Endothelial cell of umbilical vein (primary cell): ENCODE measurements around the gene CAV2. TPM values are rescaled to one million over a fixed set of nuclear protein-coding genes. Genes with fewer than 3 reads are reported as not detected.

Experiments used
- BruUV-seq: library from RNA; stranded (reverse); fragments of 400-500 nt; replicated peaks from 2 replicates; lab custom pipeline; 2021; lab: Mats Ljungman, UMichigan
- CTCF ChIA-PET: fragments of 300-600, 350-600 bp; sonication (Branson Sonifier 250); formaldehyde crosslinking; loops from one replicate; lab custom pipeline; 2021; ENCODE audit warnings: antibody characterized with exemption, inconsistent platforms; lab: Charles Lee
- POLR2A ChIA-PET: fragments of 300-600, 350-600 bp; sonication (Branson Sonifier 250); formaldehyde crosslinking; loops from one replicate; lab custom pipeline; 2021; ENCODE audit warnings: antibody characterized with exemption, inconsistent platforms; lab: Charles Lee
- DNase-seq: peaks from one replicate; pipeline ENCODE4 v3.0.0-alpha.2; 2011; ENCODE audit warnings: low read depth, low spot score
- FAIRE-seq: peaks from 2 replicates; lab custom pipeline; 2011; peaks lifted over from hg19 to GRCh38; lab: Jason Lieb, UNC
- H2AFZ ChIP-seq: 2 replicates; pipeline ENCODE4 v1.6.0; 2012; ENCODE audit warnings: low read depth, low read length, control low read depth, inconsistent platforms
- H3K27ac ChIP-seq: 2 replicates; pipeline ENCODE4 v1.5.1; 2011; ENCODE audit warnings: low read depth, mild to moderate bottlenecking, control low read depth, low read length, moderate library complexity; ENCODE audit not compliant: insufficient read depth
- H3K27me3 ChIP-seq, 2 experiments: 2 replicates each; pipeline versions ENCODE4 v1.6.0 to v1.6.1; 2011; ENCODE audit warnings: low read length in 2 of 2, mixed read lengths in 1 of 2; ENCODE audit not compliant: control insufficient read depth in 2 of 2, insufficient read depth in 2 of 2
- H3K36me3 ChIP-seq, 2 experiments: 2 replicates in 1 of 2; 3 replicates in 1 of 2; pipeline ENCODE4 v1.5.1; 2011; ENCODE audit warnings: low read length in 2 of 2, mild to moderate bottlenecking in 1 of 2, moderate library complexity in 1 of 2; ENCODE audit not compliant: control insufficient read depth in 2 of 2, insufficient read depth in 2 of 2; ENCODE audit errors: extremely low read depth in 1 of 2
- H3K4me1 ChIP-seq: 3 replicates; pipeline ENCODE4 v1.5.1; 2011; ENCODE audit warnings: mild to moderate bottlenecking, low read length; ENCODE audit not compliant: control insufficient read depth, insufficient read depth; ENCODE audit errors: extremely low read depth
- H3K4me2 ChIP-seq: 2 replicates; pipeline ENCODE4 v1.6.1; 2011; ENCODE audit warnings: low read length, control low read depth, mixed read lengths; ENCODE audit not compliant: insufficient read depth
- H3K4me3 ChIP-seq, 3 experiments: fragments of 200-600 bp in 1 of 3; sonication (generic), shearing (Covaris generic) in 1 of 3; replicated peaks in 1 of 3; 2 replicates each; pipeline ENCODE4 v1.5.1; 2011 to 2016; ENCODE audit warnings: control low read depth in 3 of 3, low read length in 3 of 3, mild to moderate bottlenecking in 2 of 3, inconsistent platforms in 1 of 3, low read depth in 1 of 3, moderate library complexity in 1 of 3; ENCODE audit not compliant: insufficient read depth in 1 of 3
- H3K79me2 ChIP-seq: 2 replicates; pipeline ENCODE4 v1.6.0; 2012; ENCODE audit warnings: low read length, inconsistent platforms; ENCODE audit not compliant: control insufficient read depth, insufficient read depth
- H3K9ac ChIP-seq: replicated peaks from 2 replicates; pipeline ENCODE3; 2011; ENCODE audit warnings: low read length, control low read depth; ENCODE audit not compliant: insufficient read depth; ENCODE audit errors: extremely low read depth
- H3K9me1 ChIP-seq: replicated peaks from 3 replicates; pipeline ENCODE4 v1.6.0; 2011; ENCODE audit warnings: mild to moderate bottlenecking, low read length; ENCODE audit not compliant: control insufficient read depth, insufficient read depth; ENCODE audit errors: extremely low read depth
- H3K9me3 ChIP-seq: replicated peaks from 2 replicates; pipeline ENCODE4 v1.5.1; 2012; ENCODE audit warnings: low read length, inconsistent platforms; ENCODE audit not compliant: control insufficient read depth, insufficient read depth
- H4K20me1 ChIP-seq: replicated peaks from 2 replicates; pipeline ENCODE3; 2011; ENCODE audit warnings: mild to moderate bottlenecking, low read length; ENCODE audit not compliant: control insufficient read depth, insufficient read depth; ENCODE audit errors: extremely low read depth
- CTCF ChIP-seq, 2 donors: IDR thresholded peaks; 1 replicate in 1 of 2; 2 replicates in 1 of 2; pipeline ENCODE4 v1.5.1; 2011; ENCODE audit warnings: low read length in 2 of 2, mild to moderate bottlenecking in 2 of 2, moderate library complexity in 2 of 2, control low read depth in 1 of 2, inconsistent platforms in 1 of 2, low read depth in 1 of 2; ENCODE audit not compliant: insufficient read depth in 1 of 2; ENCODE audit errors: extremely low read depth in 1 of 2
- GATA2 ChIP-seq: IDR thresholded peaks from 2 replicates; pipeline ENCODE4 v1.7.0; 2011; ENCODE audit warnings: low read depth, mild to moderate bottlenecking, moderate library complexity, mixed read lengths, low read length; ENCODE audit not compliant: insufficient read length, insufficient read depth
- JUN ChIP-seq: IDR thresholded peaks from 2 replicates; pipeline ENCODE4 v1.6.1; 2011; ENCODE audit warnings: borderline replicate concordance, low read depth; ENCODE audit not compliant: insufficient read length, insufficient read depth
- MAX ChIP-seq: IDR thresholded peaks from 2 replicates; pipeline ENCODE4 v1.6.1; 2011; ENCODE audit not compliant: insufficient read depth, insufficient read length
- POLR2A ChIP-seq: IDR thresholded peaks from 2 replicates; pipeline ENCODE4 v1.6.1; 2012; ENCODE audit warnings: low read depth, mild to moderate bottlenecking, control low read depth, low read length
- POLR2AphosphoS5 ChIP-seq: IDR thresholded peaks from 2 replicates; pipeline ENCODE4 v1.6.1; 2012; ENCODE audit warnings: low read depth, mild to moderate bottlenecking, control low read depth, low read length, moderate library complexity; ENCODE audit not compliant: insufficient read depth
- dilution Hi-C: fragments of 300-500 bp; cut with MboI; formaldehyde crosslinking; loops from one replicate; pipeline ENCODE4 v1.15.0; 2019; ENCODE audit warnings: low sequenced_read_pairs; ENCODE audit not compliant: extremely low pct_ligation_motif_present
- intact Hi-C: fragments of 100-400 bp; cut with micrococcal nuclease; formaldehyde crosslinking; loops from one replicate; pipeline ENCODE4 v1.10.0; 2022
- polyA plus RNA-seq, 4 experiments: library from polyadenylated mRNA; depleted of rRNA in 3 of 4; stranded (reverse) in 3 of 4; unstranded in 1 of 4; fragments of >200 nt; gene quantifications; 2 replicates each; pipeline versions ENCODE4 v1.2.1 to v1.2.3, GENCODE V29; 2011 to 2012; ENCODE audit warnings: missing spikeins in 1 of 4
- total RNA-seq: library from RNA; stranded (reverse); gene quantifications from 2 replicates; pipeline ENCODE4 v1.2.3, GENCODE V29; 2021

Gene CAV2
- total and polyA plus RNA-seq, 2 donors (not counting 3 experiments of a cell fraction or from before 2014, with no cell fraction given): 179 to 327 TPM

GRCh38 chr7:116497708-116498107, 1.8 kb upstream of the CAV2 start:
- Histone ChIP-seq H4K20me1 (no peaks in the 10 kb centered on the region), H3K9me3 (no peaks in the 10 kb centered on the region), H3K27ac (no peak overlapping the region), H3K9ac (no peak overlapping the region), H3K36me3 (no peaks in the 10 kb centered on the region), H3K79me2 (peaks cover 29% of the 10 kb centered on the region), H3K4me3 (no peak overlapping the region), H2AFZ (no peak overlapping the region), H3K4me2 (no peak overlapping the region), H3K4me1 (peaks cover 20% of the 10 kb centered on the region), H3K27me3 (no peaks in the 10 kb centered on the region), H3K9me1 (no peaks in the 10 kb centered on the region)
- ChIA-PET POLR2A (no interaction called here), CTCF (no interaction called here)
- intact Hi-C loops: loop anchor here (5.0 kb wide), 1 partner anchor 35 kb away; no protein-coding TSS in a partner anchor
- TF ChIP-seq POLR2AphosphoS5: no peak
- BruUV-seq: no TSS peak
- no peak for FAIRE-seq
- DNase-seq: no peak
- dilution Hi-C loops: no loop called here

GRCh38 chr7:116500078-116500853, 728 bp downstream of the CAV2 start:
- H4K20me1 ChIP-seq: no peaks in the 10 kb centered on the region
- no peaks in the 10 kb centered on the region for H3K9me3 ChIP-seq
- peak overlapping the region; percentile 91 for H3K9ac ChIP-seq
- H3K4me3 ChIP-seq: peak overlapping the region; percentile 59 to 86 (median 82)
- H3K27ac ChIP-seq: peak overlapping the region; percentile 83
- peaks cover 37% of the 10 kb centered on the region for H3K4me1 ChIP-seq
- no peaks in the 10 kb centered on the region for H3K36me3 ChIP-seq
- peak; percentile 68 for FAIRE-seq
- H3K27me3 ChIP-seq: no peaks in the 10 kb centered on the region
- BruUV-seq: TSS peak; percentile 46
- intact Hi-C loops: loop anchor here (1.0 kb wide), 2 partner anchors 146 to 160 kb away; no protein-coding TSS in a partner anchor
- peaks cover 50% of the 10 kb centered on the region for H3K79me2 ChIP-seq
- H3K9me1 ChIP-seq: no peaks in the 10 kb centered on the region
- peak overlapping the region; percentile 52 for H2AFZ ChIP-seq
- ChIA-PET POLR2A (interaction anchor here (0.8 kb wide), 1 partner anchor 22 kb away, joined by 3 read pairs; no protein-coding TSS in a partner anchor), CTCF (interaction anchor here (0.6 to 2.0 kb wide), 8 partner anchors 26 to 89 kb away, joined by 3 to 14 read pairs (median 3); partner anchors contain the start of gene CAV1)
- dilution Hi-C loops: loop anchor here (25.0 kb wide), 2 partner anchors 163 to 238 kb away; no protein-coding TSS in a partner anchor
- TF ChIP-seq JUN: no peak
- TF ChIP-seq CTCF (IDR thresholded peaks at IDR 0.05; ENCODE audit: extremely low read depth in 1 of 2, insufficient read depth in 1 of 2, low read depth in 1 of 2, low read length in 2 of 2): no peak
- no peak for TF ChIP-seq GATA2
- no peak for TF ChIP-seq MAX
- peak; percentile 71 for TF ChIP-seq POLR2A
- peak overlapping the region; percentile 95 for H3K4me2 ChIP-seq
- DNase-seq: peak; percentile 78
